Right atrium auricular region (tissue), 2 donors: Measurements from ENCODE around the gene ATXN3. TPM values are rescaled to one million over a fixed set of nuclear protein-coding genes. Genes with fewer than 3 reads are reported as not detected.
A peak's percentile ranks its signal among the peaks of the same experiment; 100 is the strongest.

Source experiments
- DNase-seq: peaks from one replicate; pipeline ENCODE4 v3.0.0-alpha.2; 2019; ENCODE audit warnings: low spot score
- H3K27ac ChIP-seq, 2 donors: fragments of 200-600 bp; sonication (generic); 1 replicate in 1 of 2; 2 replicates in 1 of 2; pipeline ENCODE4 v1.5.1; 2016 to 2019
- H3K27me3 ChIP-seq, 2 donors: fragments of 200-600 bp; sonication (generic); one replicate each; pipeline versions ENCODE4 v1.5.1 to v1.6.0; 2017 to 2019
- H3K36me3 ChIP-seq: fragments of 200-600 bp; sonication (generic); one replicate; pipeline ENCODE4 v1.5.1; 2016
- H3K4me1 ChIP-seq, 2 donors: fragments of 200-600 bp; sonication (generic); one replicate each; pipeline versions ENCODE4 v1.5.1 to v1.6.0; 2017 to 2019
- H3K4me3 ChIP-seq, 2 donors: fragments of 200-600 bp; sonication (generic); 1 replicate in 1 of 2; 2 replicates in 1 of 2; pipeline ENCODE4 v1.5.1; 2017 to 2019; ENCODE audit warnings: mild to moderate bottlenecking in 1 of 2, moderate library complexity in 1 of 2
- H3K9me3 ChIP-seq, 2 donors: fragments of 200-600 bp; sonication (generic); one replicate each; pipeline ENCODE4 v1.5.1; 2019
- CTCF ChIP-seq, 2 donors: fragments of 200-600 bp; sonication (generic); IDR thresholded peaks; one replicate each; pipeline ENCODE4 v1.5.1; 2019; ENCODE audit warnings: antibody characterized with exemption in 2 of 2
- total RNA-seq, 2 donors: library from RNA; depleted of rRNA; stranded (reverse); fragments of >200 nt; gene quantifications; one replicate each; pipeline ENCODE4 v1.1.0, GENCODE V29; 2016

The ATXN3 gene
- total RNA-seq = 10 to 100 TPM in 1 of 2 donors, 1 to 10 TPM in 1; 9.1 to 17.9 TPM

GRCh38 chr14:92106143-92106926 is at the start of gene ATXN3:
TSS of gene ATXN3 (minus strand) at chr14:92106582. CDS start at chr14:92106552, 30 bp downstream.
- Histone ChIP-seq H3K4me1 (peaks cover 0 to 27% of the 10 kb centered on the region in 2 donors), H3K27ac (peak within 1 kb of the TSS; percentile 96 to 98), H3K4me3 (peak within 1 kb of the TSS; percentile 83 to 87), H3K27me3 (no peaks in the 10 kb centered on the region), H3K36me3 (no peaks in the 10 kb centered on the region), H3K9me3 (no peaks in the 10 kb centered on the region)
- TF ChIP-seq CTCF (IDR thresholded peaks at IDR 0.05) = peak; percentile 59 to 91
- peak; percentile 99 for DNase-seq

- Histone ChIP-seq H3K9me3 (no peaks in the 10 kb centered on the region), H3K27ac (no peak overlapping the region), H3K27me3 (no peaks in the 10 kb centered on the region), H3K4me3 (no peak overlapping the region), H3K36me3 (peaks cover 54% of the 10 kb centered on the region), H3K4me1 (no peaks in the 10 kb centered on the region)
- no peak for DNase-seq
- no peak for TF ChIP-seq CTCF (IDR thresholded peaks at IDR 0.05)
These were observed 48.0 kb upstream of the ATXN3 start for GRCh38 chr14:92154283-92154942.

- no peak for DNase-seq
- H3K27me3 ChIP-seq = no peaks in the 10 kb centered on the region
- peaks cover 55% of the 10 kb centered on the region for H3K36me3 ChIP-seq
- no peak for TF ChIP-seq CTCF (IDR thresholded peaks at IDR 0.05)
- H3K9me3 ChIP-seq = no peaks in the 10 kb centered on the region
- no peak overlapping the region for H3K27ac ChIP-seq
- H3K4me3 ChIP-seq = no peak overlapping the region
- no peaks in the 10 kb centered on the region for H3K4me1 ChIP-seq
These were observed 47.2 kb upstream of the ATXN3 start for GRCh38 chr14:92153581-92153980.

DNA sequence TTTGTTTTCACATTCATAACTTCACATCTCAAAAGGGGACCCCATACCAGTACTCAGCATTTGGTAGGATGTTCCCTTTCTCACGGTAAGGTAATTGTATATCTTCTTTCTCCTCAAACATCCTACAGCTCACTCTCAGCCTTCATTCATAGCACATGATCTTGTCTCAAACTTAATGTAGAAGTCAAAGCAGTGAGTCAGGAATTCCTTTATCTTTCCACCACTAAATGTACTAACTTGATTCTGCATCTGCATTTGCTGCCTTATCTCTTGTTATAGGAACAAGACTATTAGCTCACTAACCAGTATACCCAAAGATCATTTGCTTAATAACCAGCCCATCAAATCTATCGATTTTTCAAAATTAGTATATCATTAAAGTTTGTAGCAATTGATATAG is 38.3 kb upstream of the ATXN3 start:
- Histone ChIP-seq H3K36me3 (peaks cover 77% of the 10 kb centered on the region), H3K4me1 (no peaks in the 10 kb centered on the region), H3K9me3 (no peaks in the 10 kb centered on the region), H3K4me3 (no peak overlapping the region), H3K27ac (no peak overlapping the region), H3K27me3 (no peaks in the 10 kb centered on the region)
- TF ChIP-seq CTCF (IDR thresholded peaks at IDR 0.05) = no peak
- no peak for DNase-seq

DNA sequence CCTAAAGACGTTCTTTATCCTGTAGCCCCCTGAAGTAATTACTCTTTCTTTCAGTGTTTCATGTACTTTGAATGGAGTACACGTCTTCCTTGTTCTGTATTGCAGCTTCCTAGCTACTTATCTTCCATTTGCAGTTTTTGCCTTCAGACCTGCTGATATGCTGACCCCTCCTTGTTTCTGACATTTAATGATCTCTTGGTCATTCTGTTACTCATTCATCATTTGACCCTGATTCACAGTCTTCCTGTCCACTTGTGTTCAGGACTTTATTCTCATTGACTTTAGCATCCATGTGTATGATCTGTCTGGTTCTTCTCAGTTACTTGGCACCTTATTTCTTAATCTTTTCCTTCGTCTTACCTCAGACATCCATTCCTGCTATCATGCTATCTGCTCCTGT is 37.6 kb upstream of the ATXN3 start:
- no peaks in the 10 kb centered on the region for H3K9me3 ChIP-seq
- TF ChIP-seq CTCF (IDR thresholded peaks at IDR 0.05) = no peak
- no peak overlapping the region for H3K27ac ChIP-seq
- H3K27me3 ChIP-seq = no peaks in the 10 kb centered on the region
- H3K4me3 ChIP-seq = no peak overlapping the region
- H3K4me1 ChIP-seq = no peaks in the 10 kb centered on the region
- no peak for DNase-seq
- peaks cover 78% of the 10 kb centered on the region for H3K36me3 ChIP-seq
